NB4 (cell line): ENCODE results near the gene CELF5.

Experiments used
- CTCF ChIP-seq: IDR thresholded peaks from one replicate; pipeline ENCODE4 v1.5.1; 2012; ENCODE audit warnings: low read depth, low read length
- MAX ChIP-seq: IDR thresholded peaks from 2 replicates; pipeline ENCODE4 v1.6.1; 2011; ENCODE audit warnings: low read depth, low read length
- MYC ChIP-seq: IDR thresholded peaks from 2 replicates; pipeline ENCODE4 v1.6.1; 2011; ENCODE audit warnings: low read depth, low read length
- POLR2A ChIP-seq: IDR thresholded peaks from 2 replicates; pipeline ENCODE4 v1.6.1; 2011; ENCODE audit warnings: mild to moderate bottlenecking; ENCODE audit not compliant: insufficient read length; ENCODE audit errors: extremely low read depth

- TF ChIP-seq CTCF (no peak), POLR2A (no peak), MYC (no peak), MAX (no peak)
Measured at GRCh38 chr19:3309724-3310123, 85.3 kb downstream of the CELF5 start.
